ENCODE measurements around the gene ESPL1. TPM values are rescaled to one million over a fixed set of nuclear protein-coding genes. Genes with fewer than 3 reads are reported as not detected.

The ESPL1 gene
- polyA plus RNA-seq, 2 of the 4 experiments (the other 2 are of a cell fraction): 10.0 to 16.5 TPM

GRCh38 chr12:53219292-53219955, 48.7 kb upstream of the ESPL1 start:
- no peak for FAIRE-seq
- ChIA-PET POLR2A (interaction anchor here (0.5 to 2.2 kb wide), 9 partner anchors 22 to 203 kb away, joined by 3 to 15 read pairs (median 5); partner anchors contain the start of genes AAAS, CSAD, MYG1 and PFDN5), CTCF (interaction anchor here (0.9 to 33.2 kb wide), 11 partner anchors 9 to 154 kb away, joined by 3 to 1046 read pairs (median 7); partner anchors contain the start of genes AAAS, ESPL1, MYG1 and PFDN5)
- TF ChIP-seq HOXB5 (CRISPR knock-in tag; IDR thresholded peaks at IDR 0.05): no peak
- TF ChIP-seq CHD4 (IDR thresholded peaks at IDR 0.05; ENCODE audit: borderline replicate concordance): no peak
- no peak for TF ChIP-seq HOXA7 (CRISPR knock-in tag; IDR thresholded peaks at IDR 0.05)
- no peak for TF ChIP-seq POLR2AphosphoS2 (conservative IDR thresholded peaks at IDR 0.05; ENCODE audit: low read length)
- TF ChIP-seq, protein P1, sequence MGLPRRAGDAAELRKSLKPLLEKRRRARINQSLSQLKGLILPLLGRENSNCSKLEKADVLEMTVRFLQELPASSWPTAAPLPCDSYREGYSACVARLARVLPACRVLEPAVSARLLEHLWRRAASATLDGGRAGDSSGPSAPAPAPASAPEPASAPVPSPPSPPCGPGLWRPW (IDR thresholded peaks at IDR 0.05): no peak
- no peak for TF ChIP-seq TP53 (CRISPR knock-in tag; IDR thresholded peaks at IDR 0.05)
- TF ChIP-seq EP300 (IDR thresholded peaks at IDR 0.05): no peak
- no peak for TF ChIP-seq RARB (CRISPR knock-in tag; IDR thresholded peaks at IDR 0.05)
- TF ChIP-seq POLR2A (IDR thresholded peaks at IDR 0.05; ENCODE audit: low read length): 0 out of 2 replicates have a peak, but pooled peaks have one; percentile 17
- no peak for TF ChIP-seq JUNB (IDR thresholded peaks at IDR 0.05)
- no peak for TF ChIP-seq EHMT2 (IDR thresholded peaks at IDR 0.05; ENCODE audit: low read depth)
- TF ChIP-seq HEYL (CRISPR knock-in tag; IDR thresholded peaks at IDR 0.05): no peak
- peak; percentile 53 for TF ChIP-seq MAX (IDR thresholded peaks at IDR 0.05)
- TF ChIP-seq FOSB (CRISPR knock-in tag; IDR thresholded peaks at IDR 0.05): no peak
- TF ChIP-seq, protein P2, sequence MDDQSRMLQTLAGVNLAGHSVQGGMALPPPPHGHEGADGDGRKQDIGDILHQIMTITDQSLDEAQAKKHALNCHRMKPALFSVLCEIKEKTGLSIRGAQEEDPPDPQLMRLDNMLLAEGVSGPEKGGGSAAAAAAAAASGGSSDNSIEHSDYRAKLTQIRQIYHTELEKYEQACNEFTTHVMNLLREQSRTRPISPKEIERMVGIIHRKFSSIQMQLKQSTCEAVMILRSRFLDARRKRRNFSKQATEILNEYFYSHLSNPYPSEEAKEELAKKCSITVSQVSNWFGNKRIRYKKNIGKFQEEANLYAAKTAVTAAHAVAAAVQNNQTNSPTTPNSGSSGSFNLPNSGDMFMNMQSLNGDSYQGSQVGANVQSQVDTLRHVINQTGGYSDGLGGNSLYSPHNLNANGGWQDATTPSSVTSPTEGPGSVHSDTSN (IDR thresholded peaks at IDR 0.05): no peak; the same call in 1 of the 2 replicates
- no peak for TF ChIP-seq MYC (IDR thresholded peaks at IDR 0.05; ENCODE audit: borderline replicate concordance, low read length)
- Histone ChIP-seq H3K27ac (peak overlapping the region; percentile 98), H3K4me3 (peak overlapping the region; percentile 61), H3K4me2 (peak overlapping the region; percentile 97), H3K4me1 (peaks cover 56% of the 10 kb centered on the region), H3K9me3 (no peaks in the 10 kb centered on the region)
- peak; percentile 51 to 61 for DNase-seq (ENCODE audit: low read depth in 1 of 2, low spot score in 1 of 2)
- WGBS (ENCODE audit: missing lambda C conversion rate): 19% methylated on average over 27 of the region's 27 CpGs
- peak in 1 of 2 experiments; percentile 10; a peak in 3 of 6 replicates for ATAC-seq

DNA sequence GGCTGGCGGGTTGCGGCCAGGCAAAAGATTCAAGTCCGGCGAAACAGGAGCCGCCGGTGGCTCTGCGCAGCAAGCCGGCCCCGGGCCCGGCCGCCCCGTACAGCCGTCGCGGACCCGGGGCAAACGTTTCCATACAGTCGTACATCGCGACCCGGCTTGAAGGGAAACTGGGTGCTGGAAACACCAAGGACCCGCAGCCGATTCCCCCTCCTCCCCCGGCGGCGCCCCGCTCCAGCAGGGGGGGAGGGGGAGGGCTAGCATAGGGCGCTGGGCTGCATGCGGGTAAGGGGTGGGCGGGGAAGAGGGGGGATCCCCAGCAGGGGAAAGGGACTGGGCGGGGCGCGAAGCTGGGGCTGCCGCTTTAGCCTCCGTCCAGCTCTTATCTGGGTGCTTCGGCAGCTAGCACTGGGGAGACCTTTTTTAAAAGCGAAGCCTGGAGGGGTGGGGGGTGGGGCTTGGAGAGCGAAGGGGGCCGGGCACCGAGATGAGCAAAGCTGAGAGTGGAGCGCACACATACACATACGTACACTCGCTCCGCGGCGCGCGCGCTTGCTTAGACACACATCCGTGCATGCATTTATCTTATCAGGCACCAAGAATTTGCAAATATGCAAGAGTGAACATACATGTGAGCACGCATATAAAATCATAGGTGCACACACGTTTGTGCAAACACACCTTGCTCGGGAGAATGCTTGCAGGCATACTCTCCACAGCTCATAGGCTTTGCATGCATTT, 48.0 kb upstream of the ESPL1 start:
- ChIA-PET POLR2A (interaction anchor here (0.5 to 2.2 kb wide), 9 partner anchors 22 to 203 kb away, joined by 3 to 15 read pairs (median 5); partner anchors contain the start of genes AAAS, CSAD, ESPL1 and MYG1), CTCF (interaction anchor here (0.7 to 33.2 kb wide), 15 partner anchors 8 to 154 kb away, joined by 3 to 1046 read pairs (median 4); partner anchors contain the start of genes ESPL1, MYG1 and PFDN5)
- Histone ChIP-seq H3K9me3 (no peaks in the 10 kb centered on the region), H3K4me1 (peaks cover 63% of the 10 kb centered on the region), H3K4me2 (peak overlapping the region; percentile 97), H3K27ac (peak overlapping the region; percentile 98), H3K4me3 (peak overlapping the region; percentile 61)
- peak; percentile 55 to 65 for ATAC-seq
- WGBS (ENCODE audit: missing lambda C conversion rate): 1% methylated on average over 26 of the region's 53 CpGs
- no peak for FAIRE-seq
- peak; percentile 79 to 88 for DNase-seq (ENCODE audit: low read depth in 1 of 2, low spot score in 1 of 2)
- TF ChIP-seq HDAC2 (IDR thresholded peaks at IDR 0.05) (peak; percentile 42; the same call in 1 of the 2 replicates), HEYL (CRISPR knock-in tag; IDR thresholded peaks at IDR 0.05) (no peak), ZNF302 (CRISPR knock-in tag; IDR thresholded peaks at IDR 0.05) (no peak), JUN (IDR thresholded peaks at IDR 0.05) (peak in 1 of 2 experiments; percentile 2; a peak in 1 of 5 replicates), HOXA7 (CRISPR knock-in tag; IDR thresholded peaks at IDR 0.05) (no peak), CHD2 (IDR thresholded peaks at IDR 0.05; ENCODE audit: low read length, partially characterized antibody) (no peak), CHD4 (IDR thresholded peaks at IDR 0.05; ENCODE audit: borderline replicate concordance) (no peak), FOSB (CRISPR knock-in tag; IDR thresholded peaks at IDR 0.05) (no peak), RARB (CRISPR knock-in tag; IDR thresholded peaks at IDR 0.05) (no peak), ELK1 (IDR thresholded peaks at IDR 0.05; ENCODE audit: low read depth, low read length) (no peak), KDM1A (IDR thresholded peaks at IDR 0.05; ENCODE audit: low read depth) (0 out of 2 replicates have a peak, but pooled peaks have one; percentile 17), SMC3 (IDR thresholded peaks at IDR 0.05) (no peak), KDM5A (IDR thresholded peaks at IDR 0.05) (no peak), BCL3 (IDR thresholded peaks at IDR 0.05) (0 out of 3 replicates have a peak, but pooled peaks have one; percentile 23), ZC3H11A (IDR thresholded peaks at IDR 0.05) (no peak), PHF8 (IDR thresholded peaks at IDR 0.05; ENCODE audit: borderline replicate concordance, low read depth) (no peak), SREBF2 (IDR thresholded peaks at IDR 0.05) (no peak), JUNB (IDR thresholded peaks at IDR 0.05) (no peak), POLR2AphosphoS2 (conservative IDR thresholded peaks at IDR 0.05; ENCODE audit: low read length) (no peak)
- TF ChIP-seq, protein P2 (IDR thresholded peaks at IDR 0.05): peak; percentile 13; the same call in 1 of the 2 replicates
